HepG2 (cell line): Measurements from ENCODE around the gene AKAP1. TPM values are rescaled to one million over a fixed set of nuclear protein-coding genes. Genes with fewer than 3 reads are reported as not detected.

ENCODE experiments used
- DZIP1 ChIP-seq: sonication (generic); formaldehyde crosslinking; IDR thresholded peaks from 2 replicates; pipeline ENCODE4 v1.5.0; 2020; ENCODE audit warnings: mild to moderate bottlenecking, missing genetic modification reagents
- ESRRA ChIP-seq: sonication (generic); formaldehyde crosslinking; IDR thresholded peaks from 2 replicates; pipeline ENCODE4 v1.5.1; 2020; ENCODE audit warnings: mild to moderate bottlenecking, low read depth, missing genetic modification reagents
- ETV5 ChIP-seq: IDR thresholded peaks from 2 replicates; pipeline ENCODE4 v1.6.1; 2018; ENCODE audit warnings: missing biosample characterization, missing genetic modification reagents, inconsistent platforms, borderline replicate concordance
- FOSL2 ChIP-seq: sonication (generic); formaldehyde crosslinking; IDR thresholded peaks from 2 replicates; pipeline ENCODE4 v1.4.0; 2020; ENCODE audit warnings: missing genetic modification reagents
- ISX ChIP-seq: sonication (generic); formaldehyde crosslinking; conservative IDR thresholded peaks from 2 replicates; pipeline ENCODE4 v1.5.0; 2020; ENCODE audit warnings: missing genetic modification reagents
- MIER3 ChIP-seq: IDR thresholded peaks from 2 replicates; pipeline ENCODE4 v1.6.1; 2016; ENCODE audit warnings: missing compliant biosample characterization, borderline replicate concordance
- MYC ChIP-seq: sonication (generic); formaldehyde crosslinking; IDR thresholded peaks from 2 replicates; pipeline ENCODE4 v1.9.0; 2021; ENCODE audit warnings: missing genetic modification reagents, borderline replicate concordance
- NRL ChIP-seq: sonication (generic); formaldehyde crosslinking; IDR thresholded peaks from 2 replicates; pipeline ENCODE4 v1.5.0; 2020; ENCODE audit warnings: missing genetic modification reagents, mild to moderate bottlenecking, moderate library complexity, borderline replicate concordance
- SYNCRIP ChIP-seq: fragments of 200-400 bp; formaldehyde crosslinking; IDR thresholded peaks from 2 replicates; pipeline ENCODE4 v1.6.1; 2018; ENCODE audit warnings: mild to moderate bottlenecking, low read depth, low read length; ENCODE audit not compliant: insufficient read depth
- ZBTB33 ChIP-seq: sonication (generic); formaldehyde crosslinking; IDR thresholded peaks from 2 replicates; pipeline ENCODE4 v1.4.0; 2020; ENCODE audit warnings: missing genetic modification reagents
- ZMYM3 ChIP-seq: sonication (generic); formaldehyde crosslinking; IDR thresholded peaks from 2 replicates; pipeline ENCODE4 v1.5.1; 2020; ENCODE audit warnings: mild to moderate bottlenecking, missing genetic modification reagents
- ZNF451 ChIP-seq: sonication (generic); formaldehyde crosslinking; IDR thresholded peaks from 2 replicates; pipeline ENCODE4 v1.5.0; 2020; ENCODE audit warnings: mild to moderate bottlenecking, missing genetic modification reagents
- ZNF574 ChIP-seq: sonication (generic); formaldehyde crosslinking; IDR thresholded peaks from 2 replicates; pipeline ENCODE4 v1.4.0; 2020; ENCODE audit warnings: missing genetic modification reagents
- ZNF607 ChIP-seq: sonication (generic); formaldehyde crosslinking; IDR thresholded peaks from 2 replicates; pipeline ENCODE4 v1.5.1; 2020; ENCODE audit warnings: missing genetic modification reagents, mild to moderate bottlenecking, borderline replicate concordance
- ZNF674 ChIP-seq: sonication (generic); formaldehyde crosslinking; IDR thresholded peaks from 2 replicates; pipeline ENCODE4 v1.5.0; 2020; ENCODE audit warnings: low read depth, mild to moderate bottlenecking, missing genetic modification reagents
- ZNF687 ChIP-seq: sonication (generic); formaldehyde crosslinking; IDR thresholded peaks from 2 replicates; pipeline ENCODE4 v1.5.1; 2020; ENCODE audit warnings: mild to moderate bottlenecking, missing genetic modification reagents, moderate library complexity
- ZNF747 ChIP-seq: sonication (generic); formaldehyde crosslinking; IDR thresholded peaks from 2 replicates; pipeline ENCODE4 v1.8.1; 2023; ENCODE audit warnings: missing genetic modification reagents, mild to moderate bottlenecking, borderline replicate concordance
- ZSCAN22 ChIP-seq: sonication (generic); formaldehyde crosslinking; IDR thresholded peaks from 2 replicates; pipeline ENCODE4 v1.4.0; 2020; ENCODE audit warnings: mild to moderate bottlenecking, missing genetic modification reagents
- polyA plus RNA-seq, 8 experiments: library from polyadenylated mRNA; depleted of rRNA in 3 of 8; stranded (reverse) in 7 of 8; unstranded in 1 of 8; fragments of >200 nt; fragmentation: Illumina TruSeq in 4 of 8; extraction: Trizol in 4 of 8; gene quantifications; 2 replicates each; pipeline versions ENCODE4 v1.2.1 to v1.2.3, GENCODE V29; 2011 to 2016; ENCODE audit warnings: low read depth in 4 of 8, missing spikeins in 1 of 8, mixed read lengths in 1 of 8; ENCODE audit not compliant: insufficient read depth in 1 of 8
- total RNA-seq, 5 experiments: library from RNA; depleted of rRNA; stranded (reverse); fragments of >200 nt; fragmentation: Illumina TruSeq; extraction: Trizol; gene quantifications; 2 replicates each; pipeline ENCODE4 v1.2.3, GENCODE V29; 2016; ENCODE audit warnings: low read depth in 1 of 5

The AKAP1 gene
- total and polyA plus RNA-seq, 2 of the 13 experiments (the other 11 are each of a cell fraction or from before 2014, with no cell fraction given): 101 to 131 TPM

GRCh38 chr17:57096472-57097202, 11.6 kb downstream of the AKAP1 start (continued):
- TF ChIP-seq ZNF574 (CRISPR knock-in tag): peak; percentile 44; the same call in 1 of the 2 replicates
- no peak for TF ChIP-seq ETV5 (CRISPR knock-in tag)
- TF ChIP-seq ZNF607 (CRISPR knock-in tag): no peak
- TF ChIP-seq ZSCAN22 (CRISPR knock-in tag): no peak
- no peak for TF ChIP-seq NRL (CRISPR knock-in tag)
- peak; percentile 94 for TF ChIP-seq ESRRA (CRISPR knock-in tag)
- TF ChIP-seq MYC: no peak
- TF ChIP-seq ZNF674: no peak
- no peak for TF ChIP-seq ZNF747 (CRISPR knock-in tag)
- TF ChIP-seq DZIP1 (CRISPR knock-in tag): no peak
- peak; percentile 34; the same call in 1 of the 2 replicates for TF ChIP-seq ZBTB33 (CRISPR knock-in tag)
- TF ChIP-seq SYNCRIP: no peak
- no peak for TF ChIP-seq MIER3 (CRISPR knock-in tag)
- TF ChIP-seq ZMYM3 (CRISPR knock-in tag): no peak
- peak; percentile 43 for TF ChIP-seq FOSL2 (CRISPR knock-in tag)
- TF ChIP-seq ZNF687: peak; percentile 63
- TF ChIP-seq ISX: no peak
- TF ChIP-seq ZNF451 (CRISPR knock-in tag): no peak
